Liver (tissue), 3 donors: ENCODE data around the gene CHD1.

Source experiments
- ATF3 ChIP-seq: IDR thresholded peaks from 2 replicates; pipeline ENCODE4 v1.6.1; 2016; ENCODE audit warnings: antibody characterized with exemption
- CTCF ChIP-seq: fragments of 150-350 bp; IDR thresholded peaks from 2 replicates; pipeline ENCODE4 v1.5.1; 2017; ENCODE audit warnings: improper control_type of control experiment, low read depth, low read length; ENCODE audit not compliant: missing input control
- EGR1 ChIP-seq, 2 donors: IDR thresholded peaks; 2 replicates each; pipeline ENCODE4 v1.6.1; 2016 to 2018; ENCODE audit warnings: antibody characterized with exemption in 2 of 2, low read depth in 2 of 2
- FOXA1 ChIP-seq: IDR thresholded peaks from 2 replicates; pipeline ENCODE4 v1.6.1; 2016; ENCODE audit warnings: antibody characterized with exemption
- GABPA ChIP-seq, 2 donors: IDR thresholded peaks in 1 of 2; conservative IDR thresholded peaks in 1 of 2; 2 replicates each; pipeline ENCODE4 v1.6.1; 2016; ENCODE audit warnings: antibody characterized with exemption in 2 of 2, mild to moderate bottlenecking in 1 of 2, moderate library complexity in 1 of 2
- MAX ChIP-seq: IDR thresholded peaks from 2 replicates; pipeline ENCODE4 v1.6.1; 2016; ENCODE audit warnings: antibody characterized with exemption
- RAD21 ChIP-seq, 2 donors: IDR thresholded peaks; 2 replicates each; pipeline ENCODE4 v1.6.1; 2016; ENCODE audit warnings: antibody characterized with exemption in 2 of 2, mild to moderate bottlenecking in 2 of 2
- TAF1 ChIP-seq: conservative IDR thresholded peaks from 2 replicates; pipeline ENCODE4 v1.6.1; 2016; ENCODE audit warnings: antibody characterized with exemption, mild to moderate bottlenecking
- ZBTB33 ChIP-seq: IDR thresholded peaks from 2 replicates; pipeline ENCODE4 v1.6.1; 2016; ENCODE audit warnings: antibody characterized with exemption
- donor health status: healthy.
- donor health status: healthy.

- TF ChIP-seq ZBTB33 (no peak), EGR1 (IDR thresholded peaks at IDR 0.05; ENCODE audit: low read depth in 2 of 2) (no peak), MAX (no peak), RAD21 (IDR thresholded peaks at IDR 0.05) (no peak), ATF3 (no peak), CTCF (no peak), TAF1 (no peak), FOXA1 (no peak), GABPA (IDR thresholded peaks at IDR 0.05 in 1 of 2, conservative IDR thresholded peaks at IDR 0.05 in 1 of 2) (no peak)
Measured at GRCh38 chr5:98954392-98955028, 25.7 kb upstream of the CHD1 start.
